PC-9 (cell line): Measurements from ENCODE around the gene TBC1D14.

ENCODE experiments used
- EZH2 ChIP-seq: fragments of 200-600 bp; sonication (generic); IDR thresholded peaks from 2 replicates; pipeline ENCODE4 v1.8.0; 2017; ENCODE audit warnings: antibody characterized with exemption, low read depth
- TF ChIP-seq, protein P1 (sequence below): fragments of 200-600 bp; sonication (generic); conservative IDR thresholded peaks from 2 replicates; pipeline ENCODE4 v1.6.1; 2017; ENCODE audit warnings: mixed run types, antibody characterized with exemption, mild to moderate bottlenecking, moderate library complexity

DNA sequence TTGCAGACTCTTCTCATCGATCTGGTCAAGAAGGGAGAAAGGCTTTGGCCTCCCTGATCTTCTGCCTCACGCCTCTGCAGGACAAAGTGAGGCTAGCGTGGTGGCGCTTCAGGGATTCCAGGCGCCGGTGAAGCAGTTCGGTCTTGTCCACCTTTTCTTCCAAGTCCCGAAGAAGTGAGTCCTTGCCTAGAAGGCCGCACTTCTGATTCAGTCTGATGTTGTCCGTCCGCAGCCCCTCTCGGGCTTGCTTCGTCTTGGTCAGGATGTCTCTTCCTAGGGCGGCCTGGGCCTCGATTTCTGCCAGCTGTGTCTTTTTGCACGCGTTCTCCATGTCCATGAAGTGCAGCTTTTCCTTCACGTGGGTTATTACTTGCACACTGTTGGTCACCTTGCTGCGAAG is 131.6 kb downstream of the TBC1D14 start:
- TF ChIP-seq, protein P1, sequence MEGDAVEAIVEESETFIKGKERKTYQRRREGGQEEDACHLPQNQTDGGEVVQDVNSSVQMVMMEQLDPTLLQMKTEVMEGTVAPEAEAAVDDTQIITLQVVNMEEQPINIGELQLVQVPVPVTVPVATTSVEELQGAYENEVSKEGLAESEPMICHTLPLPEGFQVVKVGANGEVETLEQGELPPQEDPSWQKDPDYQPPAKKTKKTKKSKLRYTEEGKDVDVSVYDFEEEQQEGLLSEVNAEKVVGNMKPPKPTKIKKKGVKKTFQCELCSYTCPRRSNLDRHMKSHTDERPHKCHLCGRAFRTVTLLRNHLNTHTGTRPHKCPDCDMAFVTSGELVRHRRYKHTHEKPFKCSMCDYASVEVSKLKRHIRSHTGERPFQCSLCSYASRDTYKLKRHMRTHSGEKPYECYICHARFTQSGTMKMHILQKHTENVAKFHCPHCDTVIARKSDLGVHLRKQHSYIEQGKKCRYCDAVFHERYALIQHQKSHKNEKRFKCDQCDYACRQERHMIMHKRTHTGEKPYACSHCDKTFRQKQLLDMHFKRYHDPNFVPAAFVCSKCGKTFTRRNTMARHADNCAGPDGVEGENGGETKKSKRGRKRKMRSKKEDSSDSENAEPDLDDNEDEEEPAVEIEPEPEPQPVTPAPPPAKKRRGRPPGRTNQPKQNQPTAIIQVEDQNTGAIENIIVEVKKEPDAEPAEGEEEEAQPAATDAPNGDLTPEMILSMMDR, result no peak
- no peak for TF ChIP-seq EZH2
